RPMI7951 (cell line): ENCODE data around the gene MYH11. TPM values are rescaled to one million over a fixed set of nuclear protein-coding genes. Genes with fewer than 3 reads are reported as not detected.
"Not testable (repeated sequence)": the region's sequence is repeated elsewhere in the genome, so short reads cannot be mapped to it uniquely, and the experiment has no call there.

Source experiments
- DNase-seq: peaks from one replicate; pipeline ENCODE4 v3.0.0-alpha.2; 2012; ENCODE audit warnings: low read depth
- total RNA-seq: library from RNA; depleted of rRNA; stranded (reverse); fragments of >200 nt; shearing (Covaris generic); gene quantifications from 2 replicates; pipeline ENCODE4 v1.2.3, GENCODE V29; 2014

Gene MYH11
- total RNA-seq, 1 experiment from 2014 or later, result not detected

DNA sequence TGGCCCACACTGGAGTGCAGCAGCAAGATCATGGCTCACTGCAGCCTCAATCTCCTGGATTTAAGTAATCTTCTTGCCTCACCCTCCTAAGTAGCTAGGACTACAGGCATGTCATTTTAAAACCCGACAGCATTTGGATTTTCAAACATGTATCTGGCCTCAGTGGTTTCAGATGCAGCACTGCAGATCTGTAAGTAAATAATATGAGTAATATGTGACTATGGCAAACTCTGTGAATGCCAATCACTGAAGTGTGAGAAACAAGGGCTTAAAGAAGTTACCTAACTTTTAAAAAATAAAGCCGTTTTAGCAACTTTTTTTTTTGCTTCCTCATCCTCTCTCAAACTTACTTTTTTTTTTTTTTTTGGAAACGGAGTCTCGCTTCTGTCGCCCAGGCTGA, 19.7 kb upstream of the MYH11 start:
- DNase-seq, result no peak

DNA sequence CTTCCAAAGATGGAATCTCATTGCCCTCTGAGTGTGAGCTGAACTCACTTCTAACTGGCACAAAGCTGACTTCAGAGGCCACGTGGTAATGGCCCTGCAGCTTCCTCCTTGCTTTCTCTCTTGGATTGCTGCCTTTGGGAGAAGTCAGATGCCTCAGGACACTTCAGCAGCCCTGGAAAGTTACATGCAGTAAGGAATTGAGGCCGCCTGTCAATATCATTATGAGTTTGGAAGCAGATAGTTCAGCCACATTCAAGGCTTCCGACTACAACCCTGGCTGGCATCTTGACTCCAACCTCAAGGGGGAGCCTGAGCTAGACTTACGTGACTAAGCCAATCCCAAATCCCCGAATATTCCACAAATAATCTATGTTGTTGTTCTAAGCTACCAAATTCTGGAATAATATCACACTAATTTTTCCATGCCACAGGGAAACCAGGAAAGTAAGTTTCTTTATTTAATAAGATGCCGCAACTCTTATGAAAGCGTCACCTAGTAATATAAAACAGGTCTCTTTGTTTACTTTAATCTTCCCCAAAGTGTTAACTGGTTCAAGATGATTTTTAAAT, 18.0 kb upstream of the MYH11 start:
- DNase-seq, result peak; percentile 51

- no peak for DNase-seq
Measured at GRCh38 chr16:15873737-15874136, 16.9 kb upstream of the MYH11 start.

DNA sequence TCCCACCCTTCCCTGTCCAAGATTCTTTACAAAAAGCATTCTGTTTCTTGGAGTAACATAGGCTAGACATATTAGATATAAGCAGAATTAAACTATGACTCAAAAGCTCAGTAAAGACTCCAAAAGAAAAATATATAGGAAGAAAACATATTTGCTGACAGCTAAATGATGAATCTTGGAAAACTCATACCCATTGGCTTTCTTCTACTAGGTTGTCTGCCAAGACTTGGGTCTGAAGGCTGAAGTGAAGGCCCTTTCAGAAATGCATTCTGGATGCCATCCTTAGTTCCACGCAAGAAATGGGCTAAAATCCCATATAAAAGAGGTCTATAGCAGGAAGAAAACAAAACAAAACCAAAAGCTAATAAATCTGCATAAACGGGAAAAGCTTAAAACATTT, 16.5 kb upstream of the MYH11 start:
- DNase-seq, result no peak

DNA sequence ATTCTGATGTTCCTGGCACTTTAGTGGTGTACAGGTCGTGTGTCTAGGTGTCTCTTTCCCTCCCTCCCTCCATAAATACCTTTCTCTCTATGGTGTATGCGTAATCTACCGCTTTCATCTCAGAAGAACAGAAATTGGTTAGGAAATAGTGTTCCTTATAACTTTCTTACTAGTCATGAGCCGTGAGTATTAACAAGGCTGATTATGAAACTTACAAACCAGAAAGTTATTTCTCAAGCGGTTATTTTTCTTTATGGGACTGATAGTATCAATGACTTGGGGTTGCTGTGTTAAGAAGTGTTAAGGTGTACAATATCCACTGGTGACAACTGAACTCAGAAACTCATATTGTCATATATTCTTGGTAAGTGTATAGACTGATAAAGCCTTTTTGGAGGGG, 13.2 kb upstream of the MYH11 start:
- no peak for DNase-seq

DNA sequence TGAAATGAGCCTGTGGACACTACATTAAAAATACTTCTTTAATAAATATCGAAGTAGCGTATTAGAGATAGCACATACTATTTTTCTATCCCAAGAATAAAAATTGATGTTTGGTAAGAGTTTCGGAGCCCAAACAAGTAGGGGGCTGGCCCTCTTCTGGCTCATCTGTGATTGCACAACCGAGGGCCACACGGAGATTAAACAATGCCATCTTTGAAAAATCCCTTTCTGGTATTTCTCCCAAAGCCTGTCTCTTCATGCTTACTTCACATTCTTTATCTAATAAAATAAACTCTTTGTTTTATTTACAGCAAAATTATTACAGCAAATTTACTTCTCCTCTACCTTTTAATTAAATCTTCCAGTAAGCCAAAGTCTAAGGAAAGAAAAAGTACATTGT, 9.6 kb upstream of the MYH11 start:
- no peak for DNase-seq

GRCh38 chr16:15865742-15866141, 8.9 kb upstream of the MYH11 start:
- no peak for DNase-seq

- DNase-seq, result no peak
Measured at GRCh38 chr16:15864939-15865338, 8.1 kb upstream of the MYH11 start.

- DNase-seq, result no peak
Measured at GRCh38 chr16:15861996-15862395, 5.2 kb upstream of the MYH11 start.

GRCh38 chr16:15858921-15859668, 2.3 kb upstream of the MYH11 start:
- no peak for DNase-seq

- peak; percentile 26 for DNase-seq
Measured at GRCh38 chr16:15857724-15858560, 1.1 kb upstream of the MYH11 start.

GRCh38 chr16:15856182-15856581, 646 bp downstream of the MYH11 start:
- DNase-seq, result no peak

GRCh38 chr16:15855704-15856003, 1.2 kb downstream of the MYH11 start:
- DNase-seq, result no peak

GRCh38 chr16:15854906-15855703, 1.7 kb downstream of the MYH11 start:
- DNase-seq, result no peak

DNA sequence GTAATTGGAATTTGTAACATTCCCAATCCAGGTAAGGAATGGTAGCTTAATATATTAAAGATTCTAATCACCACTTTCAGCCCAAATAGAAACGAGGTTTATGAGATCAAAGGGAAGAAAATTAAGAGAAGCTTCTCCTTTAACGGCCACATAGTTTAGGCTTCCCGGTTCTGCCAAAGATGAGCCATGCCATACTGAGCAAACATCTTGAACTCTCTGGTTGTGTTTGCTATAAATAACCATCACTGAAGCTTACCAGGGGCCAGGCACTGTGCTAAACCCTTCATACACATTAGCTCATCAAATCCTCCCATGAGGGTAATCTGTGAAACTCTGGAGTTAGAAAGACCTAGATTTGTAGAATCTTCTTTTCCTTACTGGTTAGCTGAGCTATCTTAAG, 2.8 kb downstream of the MYH11 start:
- no peak for DNase-seq

GRCh38 chr16:15853021-15853420, 3.8 kb downstream of the MYH11 start:
- DNase-seq, result no peak

GRCh38 chr16:15850555-15850954, 6.3 kb downstream of the MYH11 start:
- DNase-seq, result not testable (repeated sequence)

DNA sequence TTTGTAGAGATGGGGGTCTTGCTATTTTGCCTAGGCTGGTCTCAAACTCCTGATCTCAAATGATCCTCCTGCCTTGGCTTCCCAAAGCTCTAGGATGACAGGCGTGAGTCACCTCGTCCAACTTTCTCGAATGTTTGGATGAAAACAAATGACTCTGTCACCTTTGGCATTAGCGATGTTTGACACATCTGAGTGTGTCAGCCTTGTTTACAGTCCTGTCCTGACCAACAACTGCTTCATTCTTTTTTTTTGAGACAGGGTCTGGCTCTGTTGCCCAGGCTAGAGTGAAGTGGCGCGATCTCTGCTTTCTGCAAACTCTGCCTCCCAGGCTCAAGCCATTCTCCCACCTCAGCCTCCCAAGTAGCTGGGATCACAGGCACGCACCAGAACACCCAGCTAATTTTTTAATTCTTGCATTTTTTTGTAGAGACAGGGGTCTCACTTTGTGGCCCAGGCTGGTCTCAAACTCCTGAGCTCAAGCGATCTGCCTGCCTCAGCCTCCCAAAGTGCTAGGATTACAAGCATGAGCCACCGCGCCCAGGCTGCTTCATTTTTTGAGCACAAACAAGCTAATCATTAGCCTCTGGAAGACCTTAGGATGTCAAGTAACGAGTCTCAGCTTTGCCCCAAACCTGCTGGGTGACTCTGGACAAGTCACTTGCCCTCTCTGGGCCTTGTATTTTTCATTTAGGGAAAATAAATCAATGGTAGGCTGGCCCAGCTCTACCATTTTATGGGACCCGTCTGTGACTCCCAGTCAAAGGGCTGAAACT, 7.4 kb downstream of the MYH11 start:
- DNase-seq, result no peak

DNA sequence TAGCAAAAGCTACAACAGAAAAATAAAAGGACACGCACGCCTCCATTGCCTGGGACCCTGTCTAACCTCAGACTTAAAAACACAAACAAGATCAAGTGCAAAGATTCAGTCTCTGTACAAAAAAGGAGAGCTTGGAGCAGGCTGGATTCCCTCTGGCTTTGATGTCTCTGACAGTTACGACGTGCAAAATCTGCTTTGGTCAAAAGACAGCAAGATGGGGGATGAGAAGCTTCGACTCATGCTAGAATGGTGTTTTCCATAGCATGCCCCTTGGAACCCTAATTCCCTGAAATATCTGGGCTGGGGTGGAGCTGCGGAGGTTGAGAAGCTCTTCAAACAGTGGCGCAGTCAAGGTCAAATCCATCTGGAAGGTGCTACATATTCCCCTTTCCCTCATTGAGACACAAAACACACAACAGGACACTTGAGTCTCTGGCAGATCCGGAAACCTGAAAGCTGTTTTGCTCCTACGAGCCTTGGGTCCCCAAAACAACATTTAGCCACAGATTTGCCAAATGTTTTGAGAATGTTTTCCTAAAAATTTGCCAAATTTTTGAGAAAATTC, 9.1 kb downstream of the MYH11 start:
- no peak for DNase-seq

- no peak for DNase-seq
Measured at GRCh38 chr16:15846510-15846909, 10.3 kb downstream of the MYH11 start.

- no peak for DNase-seq
Measured at GRCh38 chr16:15843635-15844279, 13.1 kb downstream of the MYH11 start.
